ENCODE results near the gene HOXB4.
A peak's percentile ranks its signal among the peaks of the same experiment; 100 is the strongest.

DNA sequence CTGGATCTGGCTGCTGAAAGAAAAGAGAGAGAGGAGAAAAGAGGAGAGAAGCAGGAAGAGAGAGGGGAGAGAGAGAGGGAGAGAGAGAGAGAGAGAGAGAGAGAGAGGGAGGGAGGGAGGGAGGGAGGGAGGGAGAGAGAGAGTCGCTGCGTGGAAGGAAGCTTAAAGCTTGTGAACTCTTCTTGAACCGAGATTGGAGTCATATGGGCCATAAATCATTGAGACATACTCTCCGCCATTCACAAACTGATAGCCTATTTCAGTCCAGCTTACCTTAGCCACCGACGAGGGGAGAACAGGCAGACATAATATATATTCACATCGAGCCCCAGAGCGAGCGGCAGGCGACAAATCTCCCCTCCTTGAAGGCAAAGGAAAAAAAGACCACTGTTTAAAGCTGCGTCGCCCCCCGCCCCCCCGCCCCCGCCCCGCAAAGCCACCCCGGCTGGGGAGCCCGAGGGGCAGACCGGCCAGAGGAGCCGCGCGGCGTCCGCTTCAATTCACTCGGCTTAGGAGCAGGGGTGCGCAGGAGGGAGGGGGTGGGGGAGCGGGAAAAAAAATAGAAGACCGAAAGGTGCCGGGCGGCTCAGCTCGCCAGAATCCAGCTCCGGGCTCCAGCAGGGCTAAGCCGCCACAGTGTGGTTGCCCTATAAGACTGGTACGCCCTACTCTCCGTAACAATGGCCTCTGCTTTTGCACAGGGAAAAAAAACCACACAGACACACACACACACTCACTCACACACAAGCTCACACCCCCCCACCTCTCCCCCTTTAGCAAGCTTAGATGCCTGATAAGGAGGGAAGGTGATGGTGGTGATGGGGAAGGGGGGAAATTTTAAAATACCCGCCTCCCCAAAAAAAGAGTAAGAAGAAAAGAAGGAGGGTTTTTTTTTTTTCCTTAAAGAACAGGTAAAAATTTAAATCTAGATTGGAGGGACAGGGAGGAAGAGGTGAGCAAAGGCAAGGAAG is 22.6 kb downstream of the HOXB4 start:
- TF ChIP-seq, protein P1, sequence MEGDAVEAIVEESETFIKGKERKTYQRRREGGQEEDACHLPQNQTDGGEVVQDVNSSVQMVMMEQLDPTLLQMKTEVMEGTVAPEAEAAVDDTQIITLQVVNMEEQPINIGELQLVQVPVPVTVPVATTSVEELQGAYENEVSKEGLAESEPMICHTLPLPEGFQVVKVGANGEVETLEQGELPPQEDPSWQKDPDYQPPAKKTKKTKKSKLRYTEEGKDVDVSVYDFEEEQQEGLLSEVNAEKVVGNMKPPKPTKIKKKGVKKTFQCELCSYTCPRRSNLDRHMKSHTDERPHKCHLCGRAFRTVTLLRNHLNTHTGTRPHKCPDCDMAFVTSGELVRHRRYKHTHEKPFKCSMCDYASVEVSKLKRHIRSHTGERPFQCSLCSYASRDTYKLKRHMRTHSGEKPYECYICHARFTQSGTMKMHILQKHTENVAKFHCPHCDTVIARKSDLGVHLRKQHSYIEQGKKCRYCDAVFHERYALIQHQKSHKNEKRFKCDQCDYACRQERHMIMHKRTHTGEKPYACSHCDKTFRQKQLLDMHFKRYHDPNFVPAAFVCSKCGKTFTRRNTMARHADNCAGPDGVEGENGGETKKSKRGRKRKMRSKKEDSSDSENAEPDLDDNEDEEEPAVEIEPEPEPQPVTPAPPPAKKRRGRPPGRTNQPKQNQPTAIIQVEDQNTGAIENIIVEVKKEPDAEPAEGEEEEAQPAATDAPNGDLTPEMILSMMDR (IDR thresholded peaks at IDR 0.05), result peak in 2 of 3 experiments; percentile 33 to 41
- TF ChIP-seq POLR2AphosphoS5 (IDR thresholded peaks at IDR 0.05), result peak; percentile 17 to 62
- no peak for TF ChIP-seq POLR2A (IDR thresholded peaks at IDR 0.05; ENCODE audit: low read depth)

All from esophagus muscularis mucosa (tissue), 3 donors.